ENCODE data around the gene LCOR. TPM values are rescaled to one million over a fixed set of nuclear protein-coding genes. Genes with fewer than 3 reads are reported as not detected.

The LCOR gene
- total and polyA plus RNA-seq, 2 of the 4 experiments (the other 2 are of a cell fraction) = 3.7 to 36.9 TPM

- CTCF ChIA-PET = no interaction called here
Measured at GRCh38 chr10:96999987-97000386, 167.9 kb downstream of the LCOR start.

More at GRCh38 chr10:96999987-97000386, 167.9 kb downstream of the LCOR start:
- peaks cover 5% of the 10 kb centered on the region; the same call in 1 of the 2 replicates for H3K27me3 ChIP-seq (ENCODE audit: control insufficient read depth, insufficient read depth, low read length)
- in situ Hi-C loops (cut with MboI; ENCODE audit: low sequenced_read_pairs) = no loop called here
- H3K9ac ChIP-seq (ENCODE audit: low read depth, low read length) = no peak overlapping the region
- no peaks in the 10 kb centered on the region for H3K79me1 ChIP-seq (ENCODE audit: low read depth in 1 of 2, low read length in 2 of 2)
- H3K18ac ChIP-seq (ENCODE audit: low read depth, low read length) = no peak overlapping the region
- peak overlapping the region; percentile 23 for H2AFZ ChIP-seq (replicated peaks; ENCODE audit: low read length, poor library complexity)
- no peak overlapping the region for H3K56ac ChIP-seq (ENCODE audit: extremely low read depth, insufficient read depth, low read length)
- H3K4me2 ChIP-seq (ENCODE audit: low read depth, low read length) = no peak overlapping the region
- DNase-seq (no peak), ATAC-seq (ENCODE audit: low read depth) (no peak)
- no peak overlapping the region for H2BK15ac ChIP-seq (ENCODE audit: low read depth, low read length)
- H4K8ac ChIP-seq (ENCODE audit: low read depth in 2 of 2, low read length in 2 of 2) = no peak overlapping the region
- no peak overlapping the region for H3K4me3 ChIP-seq (ENCODE audit: insufficient read depth, low read depth, low read length)
- BruUV-seq (replicated peaks) = no TSS peak
- TF ChIP-seq BHLHE40 (IDR thresholded peaks at IDR 0.05; ENCODE audit: low read depth, low read length) (no peak), CHD1 (IDR thresholded peaks at IDR 0.05; ENCODE audit: low read depth, low read length) (no peak), MXI1 (IDR thresholded peaks at IDR 0.05; ENCODE audit: borderline replicate concordance, low read depth, low read length) (no peak), ELK1 (IDR thresholded peaks at IDR 0.05; ENCODE audit: borderline replicate concordance, low read depth, low read length) (no peak), RAD21 (IDR thresholded peaks at IDR 0.05; ENCODE audit: low read length) (no peak), CTCF (conservative IDR thresholded peaks at IDR 0.05; ENCODE audit: low read depth, low read length) (no peak), MAFK (IDR thresholded peaks at IDR 0.05; ENCODE audit: low read depth, low read length) (no peak), MAZ (IDR thresholded peaks at IDR 0.05; ENCODE audit: borderline replicate concordance, low read depth, low read length) (no peak), FOS (IDR thresholded peaks at IDR 0.05; ENCODE audit: low read depth, low read length) (no peak), RFX5 (IDR thresholded peaks at IDR 0.05; ENCODE audit: low read depth, low read length) (no peak), NFE2L2 (IDR thresholded peaks at IDR 0.05; ENCODE audit: low read depth, low read length) (no peak), POLR2A (IDR thresholded peaks at IDR 0.05; ENCODE audit: low read depth, low read length) (no peak), CEBPB (IDR thresholded peaks at IDR 0.05; ENCODE audit: low read depth, low read length) (no peak), RCOR1 (IDR thresholded peaks at IDR 0.05; ENCODE audit: insufficient replicate concordance, low read length) (no peak), SMC3 (IDR thresholded peaks at IDR 0.05; ENCODE audit: low read depth, low read length) (no peak)
- no peak overlapping the region for H2BK5ac ChIP-seq (ENCODE audit: low read depth, low read length, poor library complexity, severe bottlenecking)
- peaks cover 5% of the 10 kb centered on the region for H3K4me1 ChIP-seq (ENCODE audit: control insufficient read depth, insufficient read depth, low read length)
- H4K91ac ChIP-seq (ENCODE audit: insufficient read depth, low read depth, low read length) = no peak overlapping the region
- no peak overlapping the region for H2BK20ac ChIP-seq (ENCODE audit: low read depth, low read length)
- H3K9me3 ChIP-seq (ENCODE audit: control insufficient read depth, insufficient read depth, low read length) = no peaks in the 10 kb centered on the region
- H3K36me3 ChIP-seq (ENCODE audit: control insufficient read depth, insufficient read depth, low read length) = no peaks in the 10 kb centered on the region
- H3K23ac ChIP-seq (ENCODE audit: low read depth, low read length) = no peak overlapping the region
- no peak overlapping the region for H3K27ac ChIP-seq (ENCODE audit: insufficient read depth, low read length)
- no peak overlapping the region for H2AK9ac ChIP-seq (replicated peaks; ENCODE audit: low read depth, low read length, poor library complexity)
- no peak overlapping the region for H3K14ac ChIP-seq (replicated peaks; ENCODE audit: low read depth, low read length)
- no peak overlapping the region for H2BK120ac ChIP-seq (ENCODE audit: low read depth, low read length)
- WGBS, 2 experiments (ENCODE audit: extremely low coverage in 2 of 2, insufficient read length in 1 of 2) = 90% methylated on average over 2 of the region's 4 CpGs; no CpG with 5 or more reads in 1 of the 2 experiments
- H2AK5ac ChIP-seq (ENCODE audit: low read depth, low read length) = no peak overlapping the region
- intact Hi-C loops (cut with micrococcal nuclease) = no loop called here
- no peak overlapping the region for H4K5ac ChIP-seq (ENCODE audit: low read depth, low read length)
- H3K4ac ChIP-seq (ENCODE audit: low read depth, low read length) = no peak overlapping the region
- no peaks in the 10 kb centered on the region for H4K20me1 ChIP-seq (ENCODE audit: insufficient read depth, low read length)
- peaks cover 11% of the 10 kb centered on the region for H3K9me1 ChIP-seq (ENCODE audit: insufficient read depth, low read length)
- POLR2A ChIA-PET (ENCODE audit: unreplicated experiment) = no interaction called here
- dilution Hi-C loops (cut with HindIII; ENCODE audit: low sequenced_read_pairs, unreplicated experiment) = no loop called here

All from IMR-90 (cell line).